Measurements from ENCODE around the gene SLIT3.
A peak's percentile ranks its signal among the peaks of the same experiment; 100 is the strongest.

SLIT3 gene

GRCh38 chr5:169299191-169299662 is 1.7 kb downstream of the SLIT3 start:
- no peak for DNase-seq (ENCODE audit: low read depth)

- DNase-seq (ENCODE audit: low read depth): no peak
These were observed 2.7 kb downstream of the SLIT3 start for GRCh38 chr5:169298193-169298592.

- DNase-seq (ENCODE audit: low read depth): peak; percentile 93
These were observed 4.4 kb downstream of the SLIT3 start for GRCh38 chr5:169296419-169297143.

- no peak for DNase-seq (ENCODE audit: low read depth)
These were observed 5.6 kb downstream of the SLIT3 start for GRCh38 chr5:169295306-169295705.

- DNase-seq (ENCODE audit: low read depth): no peak
These were observed 6.3 kb downstream of the SLIT3 start for GRCh38 chr5:169294621-169295020.

GRCh38 chr5:169291877-169292276 is 9.1 kb downstream of the SLIT3 start:
- DNase-seq (ENCODE audit: low read depth): no peak

- no peak for DNase-seq (ENCODE audit: low read depth)
These were observed 10.0 kb downstream of the SLIT3 start for GRCh38 chr5:169290895-169291294.

GRCh38 chr5:169289520-169289919 is 11.4 kb downstream of the SLIT3 start:
- DNase-seq (ENCODE audit: low read depth): no peak

GRCh38 chr5:169288066-169288930 is 12.6 kb downstream of the SLIT3 start:
- DNase-seq (ENCODE audit: low read depth): no peak

GRCh38 chr5:169287529-169287928 is 13.4 kb downstream of the SLIT3 start:
- no peak for DNase-seq (ENCODE audit: low read depth)

- no peak for DNase-seq (ENCODE audit: low read depth)
These were observed 14.2 kb downstream of the SLIT3 start for GRCh38 chr5:169286572-169287300.

GRCh38 chr5:169283887-169284286 is 17.1 kb downstream of the SLIT3 start:
- no peak for DNase-seq (ENCODE audit: low read depth)

- no peak for DNase-seq (ENCODE audit: low read depth)
These were observed 19.3 kb downstream of the SLIT3 start for GRCh38 chr5:169281625-169282024.

GRCh38 chr5:169280696-169281095 is 20.2 kb downstream of the SLIT3 start:
- no peak for DNase-seq (ENCODE audit: low read depth)

GRCh38 chr5:169280286-169280685 is 20.7 kb downstream of the SLIT3 start:
- DNase-seq (ENCODE audit: low read depth): no peak

GRCh38 chr5:169279125-169279524 is 21.8 kb downstream of the SLIT3 start:
- DNase-seq (ENCODE audit: low read depth): no peak

GRCh38 chr5:169273881-169274280 is 27.1 kb downstream of the SLIT3 start:
- no peak for DNase-seq (ENCODE audit: low read depth)

GRCh38 chr5:169273451-169273850 is 27.5 kb downstream of the SLIT3 start:
- no peak for DNase-seq (ENCODE audit: low read depth)

GRCh38 chr5:169272731-169273427 is 28.1 kb downstream of the SLIT3 start:
- DNase-seq (ENCODE audit: low read depth): no peak

- DNase-seq (ENCODE audit: low read depth): no peak
These were observed 28.8 kb downstream of the SLIT3 start for GRCh38 chr5:169272111-169272510.

GRCh38 chr5:169270827-169271226 is 30.1 kb downstream of the SLIT3 start:
- DNase-seq (ENCODE audit: low read depth): no peak

GRCh38 chr5:169268019-169268418 is 32.9 kb downstream of the SLIT3 start:
- peak; percentile 77 for DNase-seq (ENCODE audit: low read depth)

All from EH (cell line).